Peyer's patch (tissue), 4 donors: ENCODE results near the gene P2RX2. TPM values are rescaled to one million over a fixed set of nuclear protein-coding genes. Genes with fewer than 3 reads are reported as not detected.

Experiments used
- DNase-seq, 3 donors: peaks; one replicate each; pipeline ENCODE4 v3.0.0-alpha.2; 2017 to 2019
- H3K27ac ChIP-seq, 4 donors: fragments of 200-600 bp; sonication (generic); one replicate each; pipeline ENCODE4 v1.5.1; 2016 to 2019
- H3K27me3 ChIP-seq, 2 donors: fragments of 200-600 bp; sonication (generic); one replicate each; pipeline ENCODE4 v1.5.1; 2019
- H3K36me3 ChIP-seq, 3 donors: fragments of 200-600 bp; sonication (generic); one replicate each; pipeline ENCODE4 v1.5.1; 2016 to 2019
- H3K4me1 ChIP-seq, 4 donors: fragments of 200-600 bp; sonication (generic); one replicate each; pipeline ENCODE4 v1.5.1; 2016 to 2019
- H3K4me3 ChIP-seq, 4 donors: fragments of 200-600 bp; sonication (generic); 1 replicate in 3 of 4; 2 replicates in 1 of 4; pipeline ENCODE4 v1.5.1; 2016 to 2019; ENCODE audit warnings: mild to moderate bottlenecking in 1 of 4
- H3K9me3 ChIP-seq, 4 donors: fragments of 200-600 bp; sonication (generic); one replicate each; pipeline ENCODE4 v1.5.1; 2016 to 2019; ENCODE audit warnings: mild to moderate bottlenecking in 1 of 4
- POLR2A ChIP-seq, 2 donors: fragments of 450-650 bp; IDR thresholded peaks; one replicate each; pipeline ENCODE4 v1.5.1; 2017; ENCODE audit warnings: antibody characterized with exemption in 2 of 2, mild to moderate bottlenecking in 2 of 2, moderate library complexity in 2 of 2
- total RNA-seq, 4 donors: library from RNA; depleted of rRNA; stranded (reverse); fragments of >200 nt; gene quantifications; one replicate each; pipeline ENCODE4 v1.1.0, GENCODE V29; 2016
- TF ChIP-seq, protein P1 (sequence below), 6 experiments: fragments of 450-650 bp in 4 of 6; fragments of 200-600 bp in 2 of 6; sonication (generic) in 1 of 6; IDR thresholded peaks; one replicate each; pipeline ENCODE4 v1.5.1; 2017 to 2019; ENCODE audit warnings: antibody characterized with exemption in 6 of 6, mild to moderate bottlenecking in 3 of 6, moderate library complexity in 1 of 6

Gene P2RX2
- total RNA-seq, 4 donors from 2014 or later: 3.8 to 4.7 (median 4.1) TPM; not detected in 1

DNA sequence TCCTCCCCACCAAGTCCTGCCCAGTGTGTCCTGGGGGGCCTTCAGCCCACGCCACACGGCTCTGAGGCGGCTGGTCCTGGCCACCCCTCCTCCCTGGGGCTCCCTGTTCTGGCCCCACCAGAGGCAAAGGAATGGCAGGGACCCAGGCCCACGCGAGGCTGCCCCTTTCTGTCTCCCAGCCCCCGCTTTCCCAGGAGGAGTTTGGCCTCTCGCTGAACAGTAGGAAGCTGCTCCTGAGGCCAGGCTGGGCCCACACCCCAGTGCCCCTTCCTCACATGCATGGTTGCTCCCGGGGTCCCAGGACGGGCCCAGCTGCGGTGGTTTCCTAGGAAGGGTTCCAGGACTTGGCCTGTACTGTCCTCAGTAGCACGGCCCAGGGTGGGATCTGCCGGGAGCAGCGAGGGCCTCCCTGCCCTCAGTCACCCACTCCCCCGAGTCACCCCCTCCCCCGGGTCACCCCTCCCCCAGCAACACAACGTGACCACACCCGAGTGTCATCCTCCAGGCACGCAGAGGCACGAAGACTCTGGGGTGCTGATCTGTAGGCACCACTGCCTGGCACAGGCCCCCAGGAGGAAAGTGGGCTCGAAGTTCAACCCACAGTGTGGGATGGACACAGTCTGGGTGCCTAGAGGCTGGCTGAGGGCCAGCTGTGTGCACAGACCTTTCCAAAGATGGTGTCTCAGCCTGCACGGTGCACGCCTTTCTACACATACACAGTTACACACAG is 41.2 kb upstream of the P2RX2 start:
- no peak for TF ChIP-seq POLR2A (IDR thresholded peaks at IDR 0.05)
- TF ChIP-seq, protein P1, sequence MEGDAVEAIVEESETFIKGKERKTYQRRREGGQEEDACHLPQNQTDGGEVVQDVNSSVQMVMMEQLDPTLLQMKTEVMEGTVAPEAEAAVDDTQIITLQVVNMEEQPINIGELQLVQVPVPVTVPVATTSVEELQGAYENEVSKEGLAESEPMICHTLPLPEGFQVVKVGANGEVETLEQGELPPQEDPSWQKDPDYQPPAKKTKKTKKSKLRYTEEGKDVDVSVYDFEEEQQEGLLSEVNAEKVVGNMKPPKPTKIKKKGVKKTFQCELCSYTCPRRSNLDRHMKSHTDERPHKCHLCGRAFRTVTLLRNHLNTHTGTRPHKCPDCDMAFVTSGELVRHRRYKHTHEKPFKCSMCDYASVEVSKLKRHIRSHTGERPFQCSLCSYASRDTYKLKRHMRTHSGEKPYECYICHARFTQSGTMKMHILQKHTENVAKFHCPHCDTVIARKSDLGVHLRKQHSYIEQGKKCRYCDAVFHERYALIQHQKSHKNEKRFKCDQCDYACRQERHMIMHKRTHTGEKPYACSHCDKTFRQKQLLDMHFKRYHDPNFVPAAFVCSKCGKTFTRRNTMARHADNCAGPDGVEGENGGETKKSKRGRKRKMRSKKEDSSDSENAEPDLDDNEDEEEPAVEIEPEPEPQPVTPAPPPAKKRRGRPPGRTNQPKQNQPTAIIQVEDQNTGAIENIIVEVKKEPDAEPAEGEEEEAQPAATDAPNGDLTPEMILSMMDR (IDR thresholded peaks at IDR 0.05): no peak
- Histone ChIP-seq H3K4me1 (no peaks in the 10 kb centered on the region), H3K9me3 (no peaks in the 10 kb centered on the region), H3K27me3 (no peaks in the 10 kb centered on the region), H3K27ac (no peak overlapping the region), H3K36me3 (peaks cover 0 to 69% (median 0%) of the 10 kb centered on the region in 3 donors), H3K4me3 (no peak overlapping the region)
- DNase-seq: no peak

- Histone ChIP-seq H3K27me3 (no peaks in the 10 kb centered on the region), H3K9me3 (no peaks in the 10 kb centered on the region), H3K4me1 (no peaks in the 10 kb centered on the region), H3K36me3 (peaks cover 0 to 69% (median 0%) of the 10 kb centered on the region in 3 donors), H3K27ac (no peak overlapping the region), H3K4me3 (no peak overlapping the region)
- no peak for DNase-seq
- TF ChIP-seq, protein P1 (IDR thresholded peaks at IDR 0.05): no peak
- TF ChIP-seq POLR2A (IDR thresholded peaks at IDR 0.05): no peak
These were observed 40.5 kb upstream of the P2RX2 start for GRCh38 chr12:132578118-132578517.

GRCh38 chr12:132578826-132579225 is 39.8 kb upstream of the P2RX2 start:
- Histone ChIP-seq H3K9me3 (no peaks in the 10 kb centered on the region), H3K27ac (no peak overlapping the region), H3K27me3 (no peaks in the 10 kb centered on the region), H3K4me1 (no peaks in the 10 kb centered on the region), H3K4me3 (no peak overlapping the region), H3K36me3 (peaks cover 0 to 65% (median 0%) of the 10 kb centered on the region in 3 donors)
- no peak for DNase-seq
- no peak for TF ChIP-seq POLR2A (IDR thresholded peaks at IDR 0.05)
- TF ChIP-seq, protein P1 (IDR thresholded peaks at IDR 0.05): no peak

DNA sequence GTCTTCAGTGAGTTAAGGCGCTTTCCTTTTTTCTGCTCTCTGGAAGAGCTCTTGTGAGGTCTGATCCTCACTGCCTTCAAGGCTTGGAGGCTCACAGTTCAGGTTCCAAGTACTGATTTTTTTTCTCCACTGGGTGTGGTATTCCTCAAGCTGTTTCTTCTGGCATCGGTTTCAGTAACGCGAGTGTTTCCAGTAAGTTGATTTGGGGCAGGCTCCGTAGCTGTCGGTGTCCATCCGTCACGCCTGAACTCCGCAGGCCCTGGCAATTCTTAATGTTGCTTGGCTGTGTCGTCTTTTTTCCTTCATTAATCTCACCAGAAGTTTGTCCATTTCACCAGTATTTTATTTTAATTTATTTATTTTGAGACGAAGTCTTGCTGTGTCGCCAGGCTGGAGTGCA is 38.8 kb upstream of the P2RX2 start:
- DNase-seq: no peak

DNA sequence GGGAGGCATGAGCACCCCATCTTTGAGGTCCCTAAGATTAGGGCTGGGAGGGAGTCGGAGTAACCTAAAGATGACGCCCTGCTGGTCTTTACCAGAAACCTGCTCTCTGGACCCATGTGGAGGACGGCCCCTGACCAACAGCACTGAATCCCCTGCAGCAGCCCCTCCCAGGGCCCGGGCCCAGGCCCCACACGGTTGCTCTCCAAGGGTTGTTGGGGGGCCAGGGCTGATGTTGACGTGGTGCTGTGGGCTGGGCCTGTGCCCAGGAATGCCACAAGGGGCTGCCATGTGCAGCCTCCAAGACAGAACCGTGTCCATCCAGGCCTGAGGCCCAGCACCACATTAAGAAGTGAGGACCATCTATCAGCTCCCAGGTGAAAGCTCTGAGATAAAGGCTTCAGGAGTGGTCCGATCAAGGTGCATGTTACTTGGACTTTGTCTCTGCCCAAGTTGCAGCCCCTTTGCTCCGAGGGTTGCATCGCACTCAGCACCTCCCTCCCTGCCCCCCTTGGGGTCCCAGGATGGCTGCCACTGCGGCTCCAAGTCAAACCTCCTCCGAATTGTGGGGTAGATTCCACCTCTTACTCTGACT is 37.8 kb upstream of the P2RX2 start:
- Histone ChIP-seq H3K27ac (no peak overlapping the region), H3K4me3 (no peak overlapping the region), H3K36me3 (peaks cover 0 to 47% (median 0%) of the 10 kb centered on the region in 3 donors), H3K27me3 (no peaks in the 10 kb centered on the region), H3K4me1 (no peaks in the 10 kb centered on the region), H3K9me3 (no peaks in the 10 kb centered on the region)
- DNase-seq: no peak
- TF ChIP-seq POLR2A (IDR thresholded peaks at IDR 0.05): no peak
- TF ChIP-seq, protein P1 (IDR thresholded peaks at IDR 0.05): no peak

More for the DNA sequence above, 38.8 kb upstream of the P2RX2 start:
- Histone ChIP-seq H3K27me3 (no peaks in the 10 kb centered on the region), H3K36me3 (peaks cover 0 to 56% (median 0%) of the 10 kb centered on the region in 3 donors), H3K4me3 (no peak overlapping the region), H3K27ac (no peak overlapping the region), H3K9me3 (no peaks in the 10 kb centered on the region), H3K4me1 (no peaks in the 10 kb centered on the region)
- TF ChIP-seq, protein P1 (IDR thresholded peaks at IDR 0.05): no peak
- no peak for TF ChIP-seq POLR2A (IDR thresholded peaks at IDR 0.05)
